ENCODE measurements around the gene ANKRD39.

The ANKRD39 gene

DNA sequence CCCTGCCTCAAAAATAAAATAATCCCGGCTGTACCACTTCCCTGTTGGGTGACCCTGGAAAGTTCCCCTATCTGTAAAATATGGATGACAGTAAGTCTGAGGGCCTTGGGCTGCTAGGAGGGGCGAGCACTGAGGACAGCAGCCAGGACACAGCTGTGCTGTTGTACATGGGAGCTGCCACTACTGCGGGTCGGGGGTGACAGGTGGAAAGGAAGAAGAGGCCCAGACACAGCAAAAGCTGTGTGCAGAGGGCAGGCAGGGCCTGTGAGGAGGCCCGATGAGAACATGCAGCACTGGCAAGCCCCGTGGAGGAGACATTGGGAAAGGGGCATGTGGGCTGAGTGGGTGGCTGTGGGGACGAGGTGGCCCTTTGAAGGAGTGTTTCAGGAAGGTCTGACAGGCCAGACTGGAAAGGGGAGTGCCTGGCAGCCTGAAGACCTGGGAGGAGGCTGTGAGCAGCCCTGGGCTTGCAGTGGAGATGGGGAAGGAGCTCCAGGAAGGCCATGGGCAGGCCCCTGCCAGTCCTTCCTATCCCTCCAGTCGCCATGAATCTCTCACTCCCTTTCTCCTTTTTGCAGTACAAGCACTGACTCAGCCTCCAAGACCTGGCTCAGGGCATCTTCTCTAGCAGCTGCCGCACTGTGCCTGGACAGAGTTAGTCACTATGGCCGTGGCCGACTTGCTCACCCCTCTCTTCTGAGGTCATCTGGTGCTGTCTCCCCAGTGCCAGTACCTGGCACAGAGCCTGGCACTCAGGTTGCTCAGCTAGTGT lies 41.0 kb upstream of the ANKRD39 start:
- no peak for DNase-seq (ENCODE audit: extremely low read depth, low read depth)
- TF ChIP-seq, protein P1, sequence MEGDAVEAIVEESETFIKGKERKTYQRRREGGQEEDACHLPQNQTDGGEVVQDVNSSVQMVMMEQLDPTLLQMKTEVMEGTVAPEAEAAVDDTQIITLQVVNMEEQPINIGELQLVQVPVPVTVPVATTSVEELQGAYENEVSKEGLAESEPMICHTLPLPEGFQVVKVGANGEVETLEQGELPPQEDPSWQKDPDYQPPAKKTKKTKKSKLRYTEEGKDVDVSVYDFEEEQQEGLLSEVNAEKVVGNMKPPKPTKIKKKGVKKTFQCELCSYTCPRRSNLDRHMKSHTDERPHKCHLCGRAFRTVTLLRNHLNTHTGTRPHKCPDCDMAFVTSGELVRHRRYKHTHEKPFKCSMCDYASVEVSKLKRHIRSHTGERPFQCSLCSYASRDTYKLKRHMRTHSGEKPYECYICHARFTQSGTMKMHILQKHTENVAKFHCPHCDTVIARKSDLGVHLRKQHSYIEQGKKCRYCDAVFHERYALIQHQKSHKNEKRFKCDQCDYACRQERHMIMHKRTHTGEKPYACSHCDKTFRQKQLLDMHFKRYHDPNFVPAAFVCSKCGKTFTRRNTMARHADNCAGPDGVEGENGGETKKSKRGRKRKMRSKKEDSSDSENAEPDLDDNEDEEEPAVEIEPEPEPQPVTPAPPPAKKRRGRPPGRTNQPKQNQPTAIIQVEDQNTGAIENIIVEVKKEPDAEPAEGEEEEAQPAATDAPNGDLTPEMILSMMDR (IDR thresholded peaks at IDR 0.05; ENCODE audit: low read depth, low read length, missing control alignments), result no peak
- no peak overlapping the region for H3K4me3 ChIP-seq (replicated peaks; ENCODE audit: low read depth, low read length)

DNA sequence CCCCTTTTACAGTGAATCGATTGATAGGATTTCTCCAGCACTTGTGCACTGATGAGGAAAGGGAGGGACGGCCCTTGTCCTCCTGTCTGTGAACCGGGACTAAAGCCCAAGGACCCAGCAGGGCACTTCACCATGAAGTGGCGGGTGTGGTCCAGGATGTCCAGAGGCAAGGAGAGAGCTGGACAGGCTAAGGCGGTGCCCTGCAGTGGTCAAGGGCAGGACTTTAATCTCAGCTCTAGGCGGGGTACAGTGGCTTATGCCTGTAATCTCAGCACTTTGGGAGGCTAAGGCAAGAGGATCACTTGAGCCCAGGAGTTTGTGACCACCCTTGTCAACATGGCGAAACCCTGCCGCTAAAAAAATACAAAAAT lies 40.3 kb upstream of the ANKRD39 start:
- DNase-seq (ENCODE audit: extremely low read depth, low read depth), result no peak
- no peak overlapping the region for H3K4me3 ChIP-seq (replicated peaks; ENCODE audit: low read depth, low read length)
- TF ChIP-seq, protein P1 (IDR thresholded peaks at IDR 0.05; ENCODE audit: low read depth, low read length, missing control alignments), result no peak

DNA sequence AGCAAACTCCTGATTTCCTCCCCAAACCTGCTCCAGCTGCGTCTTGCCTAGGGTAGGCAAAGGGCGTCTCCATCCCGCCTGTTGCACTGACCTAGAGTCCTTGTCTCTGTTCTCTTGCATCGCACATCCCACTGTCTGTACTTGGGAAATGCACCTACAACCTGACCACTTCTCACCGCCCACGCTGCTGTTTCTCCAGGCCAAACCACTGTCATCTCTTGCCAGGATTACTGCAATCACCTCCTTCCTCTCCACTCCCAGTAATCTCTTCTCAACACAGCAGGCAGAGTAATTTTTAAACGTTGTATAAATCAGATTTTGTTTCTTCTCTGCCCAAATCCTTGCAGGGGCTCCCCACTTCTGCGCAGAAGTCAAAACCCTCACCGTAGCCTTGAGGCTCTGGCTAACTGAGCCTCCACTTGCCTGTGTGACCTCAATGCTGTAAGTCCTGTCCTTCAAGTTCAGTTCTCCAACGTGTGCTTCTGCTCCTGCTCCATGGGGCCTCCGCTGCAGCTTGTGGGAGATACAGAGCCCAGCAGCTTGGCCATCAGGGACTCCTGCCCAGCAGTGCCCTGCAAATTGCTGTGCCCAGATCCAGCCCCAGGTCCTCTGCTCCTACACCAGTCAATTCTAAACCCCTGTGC lies 39.8 kb upstream of the ANKRD39 start:
- no peak overlapping the region for H3K4me3 ChIP-seq (replicated peaks; ENCODE audit: low read depth, low read length)
- TF ChIP-seq, protein P1 (IDR thresholded peaks at IDR 0.05; ENCODE audit: low read depth, low read length, missing control alignments), result no peak
- no peak for DNase-seq (ENCODE audit: extremely low read depth, low read depth)

DNA sequence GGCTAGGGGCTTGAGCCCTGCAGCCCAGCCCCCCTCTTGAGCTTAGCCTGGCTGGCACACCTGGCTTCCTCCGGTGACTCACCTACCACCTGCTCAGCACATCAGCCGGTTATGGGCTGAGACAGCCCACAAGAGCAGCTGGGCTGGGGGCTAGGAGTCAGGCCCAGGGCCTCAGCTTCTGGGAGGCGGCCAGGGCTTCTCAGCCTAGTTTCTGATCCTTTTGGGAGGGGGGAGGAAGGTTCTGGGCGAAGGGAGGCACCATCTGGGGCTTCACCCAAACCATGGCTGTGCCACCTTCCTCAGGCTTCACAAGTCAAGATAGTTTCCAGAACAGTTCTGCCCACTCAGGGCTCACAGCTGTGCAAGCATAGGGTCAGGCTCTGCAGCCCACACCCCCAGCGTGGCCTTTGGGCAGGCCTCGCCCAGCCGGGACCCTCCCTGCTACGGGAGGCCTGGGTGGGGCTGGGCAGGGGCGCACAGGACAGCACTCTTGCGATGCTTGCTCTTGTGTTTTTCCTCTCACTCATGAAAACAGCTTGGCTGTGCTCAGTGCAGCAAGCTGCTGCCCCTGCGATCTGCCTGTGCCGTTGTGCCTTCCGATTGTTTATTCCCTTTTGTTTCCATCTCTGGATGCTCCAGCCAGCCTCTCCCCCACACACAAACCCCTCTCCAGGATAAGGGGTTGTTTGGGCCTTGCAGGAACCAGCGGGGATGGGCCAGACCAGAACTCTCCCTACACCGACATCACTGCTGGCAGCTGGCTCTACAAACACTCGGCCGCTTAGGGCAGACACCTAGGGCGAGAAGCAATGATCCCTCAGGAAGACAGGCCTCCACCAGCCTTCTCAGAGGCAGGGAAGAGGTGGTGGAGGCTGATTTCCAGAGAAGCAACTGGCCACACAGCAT lies 38.2 kb upstream of the ANKRD39 start:
- no peak for DNase-seq (ENCODE audit: extremely low read depth, low read depth)
- H3K4me3 ChIP-seq (replicated peaks; ENCODE audit: low read depth, low read length), result no peak overlapping the region
- TF ChIP-seq, protein P1 (IDR thresholded peaks at IDR 0.05; ENCODE audit: low read depth, low read length, missing control alignments), result no peak

DNA sequence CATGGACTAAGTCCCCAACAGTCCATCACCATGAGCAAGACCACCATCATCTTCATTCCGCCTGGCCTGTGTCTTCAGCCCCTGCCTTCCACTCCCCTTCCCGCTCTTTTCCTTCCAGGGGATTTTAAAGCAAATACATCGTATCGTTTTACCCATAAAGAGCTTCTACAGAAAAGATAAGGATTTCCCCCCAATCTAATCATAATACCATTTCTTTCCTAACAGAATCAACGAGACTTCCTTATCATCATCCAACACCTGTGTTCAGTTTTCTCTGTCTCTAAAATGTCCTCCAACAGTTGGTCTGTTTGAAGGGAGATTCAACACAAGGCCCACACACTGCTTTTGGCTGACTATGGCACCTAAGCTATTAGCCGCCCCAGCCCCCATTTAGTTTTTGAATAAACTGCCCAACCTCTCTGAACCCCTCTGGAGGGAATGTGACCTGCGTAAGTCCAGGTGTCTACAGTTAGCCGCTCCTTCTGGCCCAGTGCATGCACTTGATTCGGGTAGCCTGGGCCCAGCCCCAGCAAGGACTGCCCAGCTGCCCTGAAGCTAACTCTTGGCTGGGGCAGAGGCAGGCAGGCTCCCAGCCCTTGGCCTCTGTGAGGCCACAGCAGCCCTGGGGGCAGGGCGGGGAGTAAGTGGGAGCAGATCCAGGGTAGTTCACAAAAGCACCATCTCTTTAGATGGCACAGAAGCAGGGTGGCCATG lies 37.4 kb upstream of the ANKRD39 start:
- TF ChIP-seq, protein P1 (IDR thresholded peaks at IDR 0.05; ENCODE audit: low read depth, low read length, missing control alignments), result no peak
- no peak for DNase-seq (ENCODE audit: extremely low read depth, low read depth)
- H3K4me3 ChIP-seq (replicated peaks; ENCODE audit: low read depth, low read length), result no peak overlapping the region

DNA sequence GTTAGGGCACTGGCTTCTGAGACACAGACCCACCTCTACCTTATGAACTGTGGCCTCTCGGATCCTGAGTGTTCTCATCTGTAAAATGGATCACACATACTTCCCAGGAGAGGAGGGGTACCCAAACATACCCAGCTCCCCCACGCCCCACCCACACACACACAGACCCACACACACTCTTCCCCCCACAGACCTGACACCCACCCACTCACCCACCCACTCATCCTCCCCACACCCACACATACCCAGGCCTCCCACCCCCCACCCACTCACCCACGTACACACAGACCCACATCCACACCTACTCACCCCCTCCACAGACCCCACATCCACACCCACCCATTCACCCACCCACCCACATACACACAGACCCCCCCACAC lies 36.3 kb upstream of the ANKRD39 start:
- TF ChIP-seq, protein P1 (IDR thresholded peaks at IDR 0.05; ENCODE audit: low read depth, low read length, missing control alignments), result no peak
- DNase-seq (ENCODE audit: extremely low read depth, low read depth), result no peak
- H3K4me3 ChIP-seq (replicated peaks; ENCODE audit: low read depth, low read length), result no peak overlapping the region

Data from HFF-Myc (cell line).